HepG2 (cell line): ENCODE measurements around the gene FIS1. TPM values are rescaled to one million over a fixed set of nuclear protein-coding genes. Genes with fewer than 3 reads are reported as not detected.
A peak's percentile ranks its signal among the peaks of the same experiment; 100 is the strongest.

ENCODE experiments used
- ERF ChIP-seq: IDR thresholded peaks from 2 replicates; pipeline ENCODE4 v1.6.1; 2018; ENCODE audit warnings: missing biosample characterization, missing genetic modification reagents
- PITX1 ChIP-seq: sonication (generic); formaldehyde crosslinking; IDR thresholded peaks from 2 replicates; pipeline ENCODE4 v1.5.1; 2020; ENCODE audit warnings: mild to moderate bottlenecking, missing genetic modification reagents
- TEAD2 ChIP-seq: sonication (generic); formaldehyde crosslinking; IDR thresholded peaks from 2 replicates; pipeline ENCODE4 v1.9.0; 2021; ENCODE audit warnings: missing genetic modification reagents
- TEAD3 ChIP-seq: optimal IDR thresholded peaks from 2 replicates; pipeline ENCODE3; 2016; ENCODE audit warnings: borderline replicate concordance
- TRIM24 ChIP-seq: sonication (generic); formaldehyde crosslinking; IDR thresholded peaks from 2 replicates; pipeline ENCODE4 v1.8.0; 2022; ENCODE audit warnings: mild to moderate bottlenecking, missing genetic modification reagents
- ZNF207 ChIP-seq: fragments of 450-650 bp; IDR thresholded peaks from 2 replicates; pipeline ENCODE4 v1.6.1; 2016; ENCODE audit warnings: antibody characterized with exemption, borderline replicate concordance
- ZNF292 ChIP-seq: sonication (generic); formaldehyde crosslinking; IDR thresholded peaks from 2 replicates; pipeline ENCODE4 v1.8.1; 2022; ENCODE audit warnings: mild to moderate bottlenecking, low read depth, missing genetic modification reagents, borderline replicate concordance
- ZNF496 ChIP-seq: sonication (generic); formaldehyde crosslinking; IDR thresholded peaks from 2 replicates; pipeline ENCODE4 v1.8.1; 2023; ENCODE audit warnings: mild to moderate bottlenecking, moderate library complexity, missing genetic modification reagents; ENCODE audit not compliant: insufficient replicate concordance
- ZNF776 ChIP-seq: sonication (generic); formaldehyde crosslinking; IDR thresholded peaks from 2 replicates; pipeline ENCODE4 v1.4.0; 2020; ENCODE audit warnings: mild to moderate bottlenecking, missing genetic modification reagents
- ZSCAN12 ChIP-seq: sonication (generic); formaldehyde crosslinking; IDR thresholded peaks from 2 replicates; pipeline ENCODE4 v1.9.0; 2021; ENCODE audit warnings: mild to moderate bottlenecking, missing genetic modification reagents
- polyA plus RNA-seq, 8 experiments: library from polyadenylated mRNA; depleted of rRNA in 3 of 8; stranded (reverse) in 7 of 8; unstranded in 1 of 8; fragments of >200 nt; fragmentation: Illumina TruSeq in 4 of 8; extraction: Trizol in 4 of 8; gene quantifications; 2 replicates each; pipeline versions ENCODE4 v1.2.1 to v1.2.3, GENCODE V29; 2011 to 2016; ENCODE audit warnings: low read depth in 4 of 8, missing spikeins in 1 of 8, mixed read lengths in 1 of 8; ENCODE audit not compliant: insufficient read depth in 1 of 8
- total RNA-seq, 5 experiments: library from RNA; depleted of rRNA; stranded (reverse); fragments of >200 nt; fragmentation: Illumina TruSeq; extraction: Trizol; gene quantifications; 2 replicates each; pipeline ENCODE4 v1.2.3, GENCODE V29; 2016; ENCODE audit warnings: low read depth in 1 of 5
- TF ChIP-seq, protein P1 (sequence below): IDR thresholded peaks from 2 replicates; pipeline ENCODE4 v1.6.1; 2016; ENCODE audit warnings: low read depth, control low read depth
- TF ChIP-seq, protein P2 (sequence below): IDR thresholded peaks from 2 replicates; pipeline ENCODE4 v1.6.1; 2016; ENCODE audit warnings: missing biosample characterization, missing genetic modification reagents, low read depth
- TF ChIP-seq, protein P3 (sequence below): sonication (generic); formaldehyde crosslinking; IDR thresholded peaks from 2 replicates; pipeline ENCODE4 v1.8.0; 2022; ENCODE audit warnings: mild to moderate bottlenecking, missing genetic modification reagents, borderline replicate concordance
- TF ChIP-seq, protein P4 (sequence below): sonication (generic); formaldehyde crosslinking; IDR thresholded peaks from 2 replicates; pipeline ENCODE4 v1.5.1; 2020; ENCODE audit warnings: mild to moderate bottlenecking, moderate library complexity, missing genetic modification reagents
- TF ChIP-seq, protein P5 (sequence below): sonication (generic); formaldehyde crosslinking; IDR thresholded peaks from 2 replicates; pipeline ENCODE4 v1.4.0; 2020; ENCODE audit warnings: mild to moderate bottlenecking, missing genetic modification reagents
- TF ChIP-seq, protein P6 (sequence below): sonication (generic); formaldehyde crosslinking; IDR thresholded peaks from 2 replicates; pipeline ENCODE4 v1.4.0; 2020; ENCODE audit warnings: mild to moderate bottlenecking, missing genetic modification reagents

Gene FIS1
- total and polyA plus RNA-seq, 2 of the 13 experiments (the other 11 are each of a cell fraction or from before 2014, with no cell fraction given): 97.5 to 101 TPM

DNA sequence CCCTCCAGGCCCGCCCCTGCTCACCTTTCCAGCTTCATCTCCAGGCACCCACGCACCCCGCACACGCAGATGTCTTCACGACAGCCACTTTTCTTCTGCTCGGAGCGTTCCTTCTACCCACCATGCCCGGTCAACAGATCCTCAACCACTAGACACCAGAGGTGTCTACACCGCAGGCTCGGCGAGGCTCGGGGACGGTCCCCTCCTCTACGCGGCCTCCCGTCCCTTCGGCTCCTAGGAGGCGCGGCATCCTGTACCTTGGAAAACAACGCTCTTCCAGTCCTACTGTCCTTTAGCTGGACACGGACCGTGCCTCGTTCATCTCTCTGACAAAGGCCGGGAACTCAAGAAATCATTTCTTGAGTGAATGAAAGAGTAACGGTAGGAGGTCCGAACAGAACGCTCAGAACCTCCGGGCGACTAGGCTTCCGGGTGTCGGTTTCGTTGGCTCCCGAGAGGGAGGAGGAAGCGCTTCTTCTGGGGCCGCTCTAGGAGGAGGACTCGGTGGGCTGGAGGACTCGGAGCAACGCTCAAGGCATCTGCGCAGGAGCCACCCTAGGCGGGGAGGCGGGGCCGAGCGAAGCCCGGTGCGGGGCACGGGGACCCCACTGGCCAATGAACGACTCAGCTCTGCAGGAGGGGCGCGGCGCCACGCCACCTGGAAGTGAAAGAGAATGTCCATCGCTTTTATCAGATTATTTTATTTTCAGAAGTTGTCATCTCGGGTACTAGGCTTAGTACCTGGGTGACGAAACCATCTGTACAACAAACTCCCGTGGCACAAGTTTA lies 7.2 kb upstream of the FIS1 start (continued):
- TF ChIP-seq ZNF207: no peak
- TF ChIP-seq TRIM24 (CRISPR knock-in tag): no peak
- no peak for TF ChIP-seq ZNF496
- peak; percentile 53; the same call in 1 of the 2 replicates for TF ChIP-seq ERF (CRISPR knock-in tag)
- TF ChIP-seq PITX1 (CRISPR knock-in tag): peak; percentile 31; the same call in 1 of the 2 replicates
- no peak for TF ChIP-seq ZSCAN12 (CRISPR knock-in tag)
- TF ChIP-seq, protein P1, sequence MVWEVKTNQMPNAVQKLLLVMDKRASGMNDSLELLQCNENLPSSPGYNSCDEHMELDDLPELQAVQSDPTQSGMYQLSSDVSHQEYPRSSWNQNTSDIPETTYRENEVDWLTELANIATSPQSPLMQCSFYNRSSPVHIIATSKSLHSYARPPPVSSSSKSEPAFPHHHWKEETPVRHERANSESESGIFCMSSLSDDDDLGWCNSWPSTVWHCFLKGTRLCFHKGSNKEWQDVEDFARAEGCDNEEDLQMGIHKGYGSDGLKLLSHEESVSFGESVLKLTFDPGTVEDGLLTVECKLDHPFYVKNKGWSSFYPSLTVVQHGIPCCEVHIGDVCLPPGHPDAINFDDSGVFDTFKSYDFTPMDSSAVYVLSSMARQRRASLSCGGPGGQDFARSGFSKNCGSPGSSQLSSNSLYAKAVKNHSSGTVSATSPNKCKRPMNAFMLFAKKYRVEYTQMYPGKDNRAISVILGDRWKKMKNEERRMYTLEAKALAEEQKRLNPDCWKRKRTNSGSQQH (CRISPR knock-in tag): peak; percentile 81; the same call in 1 of the 2 replicates
- TF ChIP-seq ZNF776 (CRISPR knock-in tag): 0 out of 2 replicates have a peak, but pooled peaks have one; percentile 23
- TF ChIP-seq TEAD3: peak; percentile 20
- TF ChIP-seq, protein P2, sequence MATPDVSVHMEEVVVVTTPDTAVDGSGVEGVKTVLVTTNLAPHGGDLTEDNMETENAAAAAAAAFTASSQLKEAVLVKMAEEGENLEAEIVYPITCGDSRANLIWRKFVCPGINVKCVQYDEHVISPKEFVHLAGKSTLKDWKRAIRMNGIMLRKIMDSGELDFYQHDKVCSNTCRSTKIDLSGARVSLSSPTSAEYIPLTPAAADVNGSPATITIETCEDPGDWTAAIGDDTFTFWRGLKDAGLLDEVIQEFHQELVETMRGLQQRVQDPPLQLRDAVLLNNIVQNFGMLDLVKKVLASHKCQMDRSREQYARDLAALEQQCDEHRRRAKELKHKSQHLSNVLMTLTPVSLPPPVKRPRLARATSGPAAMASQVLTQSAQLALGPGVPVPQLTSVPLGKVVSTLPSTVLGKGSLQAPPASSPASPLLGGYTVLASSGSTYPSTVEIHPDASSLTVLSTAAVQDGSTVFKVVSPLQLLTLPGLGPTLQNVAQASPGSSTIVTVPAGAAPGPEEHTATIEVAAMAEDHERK (CRISPR knock-in tag): no peak
- TF ChIP-seq, protein P3, sequence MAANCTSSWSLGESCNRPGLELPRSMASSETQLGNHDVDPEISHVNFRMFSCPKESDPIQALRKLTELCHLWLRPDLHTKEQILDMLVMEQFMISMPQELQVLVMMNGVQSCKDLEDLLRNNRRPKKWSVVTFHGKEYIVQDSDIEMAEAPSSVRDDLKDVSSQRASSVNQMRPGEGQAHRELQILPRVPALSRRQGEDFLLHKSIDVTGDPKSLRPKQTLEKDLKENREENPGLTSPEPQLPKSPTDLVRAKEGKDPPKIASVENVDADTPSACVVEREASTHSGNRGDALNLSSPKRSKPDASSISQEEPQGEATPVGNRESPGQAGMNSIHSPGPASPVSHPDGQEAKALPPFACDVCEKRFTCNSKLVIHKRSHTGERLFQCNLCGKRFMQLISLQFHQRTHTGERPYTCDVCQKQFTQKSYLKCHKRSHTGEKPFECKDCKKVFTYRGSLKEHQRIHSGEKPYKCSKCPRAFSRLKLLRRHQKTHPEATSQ (CRISPR knock-in tag): 0 out of 2 replicates have a peak, but pooled peaks have one; percentile 48
- no peak for TF ChIP-seq TEAD2 (CRISPR knock-in tag)
- TF ChIP-seq, protein P4, sequence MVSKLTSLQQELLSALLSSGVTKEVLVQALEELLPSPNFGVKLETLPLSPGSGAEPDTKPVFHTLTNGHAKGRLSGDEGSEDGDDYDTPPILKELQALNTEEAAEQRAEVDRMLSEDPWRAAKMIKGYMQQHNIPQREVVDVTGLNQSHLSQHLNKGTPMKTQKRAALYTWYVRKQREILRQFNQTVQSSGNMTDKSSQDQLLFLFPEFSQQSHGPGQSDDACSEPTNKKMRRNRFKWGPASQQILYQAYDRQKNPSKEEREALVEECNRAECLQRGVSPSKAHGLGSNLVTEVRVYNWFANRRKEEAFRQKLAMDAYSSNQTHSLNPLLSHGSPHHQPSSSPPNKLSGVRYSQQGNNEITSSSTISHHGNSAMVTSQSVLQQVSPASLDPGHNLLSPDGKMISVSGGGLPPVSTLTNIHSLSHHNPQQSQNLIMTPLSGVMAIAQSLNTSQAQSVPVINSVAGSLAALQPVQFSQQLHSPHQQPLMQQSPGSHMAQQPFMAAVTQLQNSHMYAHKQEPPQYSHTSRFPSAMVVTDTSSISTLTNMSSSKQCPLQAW (CRISPR knock-in tag): peak; percentile 55; the same call in 1 of the 2 replicates
- TF ChIP-seq, protein P5, sequence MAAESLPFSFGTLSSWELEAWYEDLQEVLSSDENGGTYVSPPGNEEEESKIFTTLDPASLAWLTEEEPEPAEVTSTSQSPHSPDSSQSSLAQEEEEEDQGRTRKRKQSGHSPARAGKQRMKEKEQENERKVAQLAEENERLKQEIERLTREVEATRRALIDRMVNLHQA (CRISPR knock-in tag): no peak
- TF ChIP-seq ZNF292 (CRISPR knock-in tag): no peak
- TF ChIP-seq, protein P6, sequence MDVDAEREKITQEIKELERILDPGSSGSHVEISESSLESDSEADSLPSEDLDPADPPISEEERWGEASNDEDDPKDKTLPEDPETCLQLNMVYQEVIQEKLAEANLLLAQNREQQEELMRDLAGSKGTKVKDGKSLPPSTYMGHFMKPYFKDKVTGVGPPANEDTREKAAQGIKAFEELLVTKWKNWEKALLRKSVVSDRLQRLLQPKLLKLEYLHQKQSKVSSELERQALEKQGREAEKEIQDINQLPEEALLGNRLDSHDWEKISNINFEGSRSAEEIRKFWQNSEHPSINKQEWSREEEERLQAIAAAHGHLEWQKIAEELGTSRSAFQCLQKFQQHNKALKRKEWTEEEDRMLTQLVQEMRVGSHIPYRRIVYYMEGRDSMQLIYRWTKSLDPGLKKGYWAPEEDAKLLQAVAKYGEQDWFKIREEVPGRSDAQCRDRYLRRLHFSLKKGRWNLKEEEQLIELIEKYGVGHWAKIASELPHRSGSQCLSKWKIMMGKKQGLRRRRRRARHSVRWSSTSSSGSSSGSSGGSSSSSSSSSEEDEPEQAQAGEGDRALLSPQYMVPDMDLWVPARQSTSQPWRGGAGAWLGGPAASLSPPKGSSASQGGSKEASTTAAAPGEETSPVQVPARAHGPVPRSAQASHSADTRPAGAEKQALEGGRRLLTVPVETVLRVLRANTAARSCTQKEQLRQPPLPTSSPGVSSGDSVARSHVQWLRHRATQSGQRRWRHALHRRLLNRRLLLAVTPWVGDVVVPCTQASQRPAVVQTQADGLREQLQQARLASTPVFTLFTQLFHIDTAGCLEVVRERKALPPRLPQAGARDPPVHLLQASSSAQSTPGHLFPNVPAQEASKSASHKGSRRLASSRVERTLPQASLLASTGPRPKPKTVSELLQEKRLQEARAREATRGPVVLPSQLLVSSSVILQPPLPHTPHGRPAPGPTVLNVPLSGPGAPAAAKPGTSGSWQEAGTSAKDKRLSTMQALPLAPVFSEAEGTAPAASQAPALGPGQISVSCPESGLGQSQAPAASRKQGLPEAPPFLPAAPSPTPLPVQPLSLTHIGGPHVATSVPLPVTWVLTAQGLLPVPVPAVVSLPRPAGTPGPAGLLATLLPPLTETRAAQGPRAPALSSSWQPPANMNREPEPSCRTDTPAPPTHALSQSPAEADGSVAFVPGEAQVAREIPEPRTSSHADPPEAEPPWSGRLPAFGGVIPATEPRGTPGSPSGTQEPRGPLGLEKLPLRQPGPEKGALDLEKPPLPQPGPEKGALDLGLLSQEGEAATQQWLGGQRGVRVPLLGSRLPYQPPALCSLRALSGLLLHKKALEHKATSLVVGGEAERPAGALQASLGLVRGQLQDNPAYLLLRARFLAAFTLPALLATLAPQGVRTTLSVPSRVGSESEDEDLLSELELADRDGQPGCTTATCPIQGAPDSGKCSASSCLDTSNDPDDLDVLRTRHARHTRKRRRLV (CRISPR knock-in tag): peak; percentile 43; the same call in 1 of the 2 replicates
